Coronary artery (tissue), 2 donors: Measurements from ENCODE around the gene AGO4.

Experiments used
- DNase-seq: peaks from one replicate; pipeline ENCODE4 v3.0.0-alpha.2; 2017; ENCODE audit warnings: low spot score
- H3K27ac ChIP-seq, 2 donors: fragments of 200-600 bp; sonication (generic); one replicate each; pipeline ENCODE4 v1.5.1; 2016 to 2019
- H3K4me3 ChIP-seq: fragments of 200-600 bp; sonication (generic); 2 replicates; pipeline ENCODE4 v1.5.1; 2016; ENCODE audit warnings: mild to moderate bottlenecking, moderate library complexity
- TF ChIP-seq, protein P1 (sequence below): fragments of 200-600 bp; sonication (generic); IDR thresholded peaks from one replicate; pipeline ENCODE4 v1.5.1; 2019; ENCODE audit warnings: antibody characterized with exemption

The AGO4 gene

DNA sequence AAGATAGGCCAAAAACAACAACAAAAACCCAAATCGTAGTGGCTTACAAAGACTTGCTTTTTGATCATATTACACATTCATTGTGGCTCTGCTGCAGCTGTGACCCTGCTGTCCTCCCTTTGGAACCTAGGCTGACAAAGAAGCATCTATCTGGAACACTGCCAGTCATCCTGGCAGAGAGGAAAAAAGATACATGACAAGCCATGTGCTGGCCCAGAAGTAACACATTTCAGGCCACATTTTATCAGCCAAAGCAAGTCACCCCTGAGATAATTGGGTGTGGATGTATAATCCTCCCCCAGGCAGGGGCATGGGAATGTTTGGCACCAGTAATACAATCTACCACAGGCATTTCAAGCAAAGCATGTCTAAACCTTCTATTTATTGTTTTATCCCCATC, 38.0 kb downstream of the AGO4 start:
- no peak overlapping the region for H3K4me3 ChIP-seq
- H3K27ac ChIP-seq, result peak overlapping the region; percentile 29 to 54
- TF ChIP-seq, protein P1, sequence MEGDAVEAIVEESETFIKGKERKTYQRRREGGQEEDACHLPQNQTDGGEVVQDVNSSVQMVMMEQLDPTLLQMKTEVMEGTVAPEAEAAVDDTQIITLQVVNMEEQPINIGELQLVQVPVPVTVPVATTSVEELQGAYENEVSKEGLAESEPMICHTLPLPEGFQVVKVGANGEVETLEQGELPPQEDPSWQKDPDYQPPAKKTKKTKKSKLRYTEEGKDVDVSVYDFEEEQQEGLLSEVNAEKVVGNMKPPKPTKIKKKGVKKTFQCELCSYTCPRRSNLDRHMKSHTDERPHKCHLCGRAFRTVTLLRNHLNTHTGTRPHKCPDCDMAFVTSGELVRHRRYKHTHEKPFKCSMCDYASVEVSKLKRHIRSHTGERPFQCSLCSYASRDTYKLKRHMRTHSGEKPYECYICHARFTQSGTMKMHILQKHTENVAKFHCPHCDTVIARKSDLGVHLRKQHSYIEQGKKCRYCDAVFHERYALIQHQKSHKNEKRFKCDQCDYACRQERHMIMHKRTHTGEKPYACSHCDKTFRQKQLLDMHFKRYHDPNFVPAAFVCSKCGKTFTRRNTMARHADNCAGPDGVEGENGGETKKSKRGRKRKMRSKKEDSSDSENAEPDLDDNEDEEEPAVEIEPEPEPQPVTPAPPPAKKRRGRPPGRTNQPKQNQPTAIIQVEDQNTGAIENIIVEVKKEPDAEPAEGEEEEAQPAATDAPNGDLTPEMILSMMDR, result no peak
- DNase-seq, result no peak

DNA sequence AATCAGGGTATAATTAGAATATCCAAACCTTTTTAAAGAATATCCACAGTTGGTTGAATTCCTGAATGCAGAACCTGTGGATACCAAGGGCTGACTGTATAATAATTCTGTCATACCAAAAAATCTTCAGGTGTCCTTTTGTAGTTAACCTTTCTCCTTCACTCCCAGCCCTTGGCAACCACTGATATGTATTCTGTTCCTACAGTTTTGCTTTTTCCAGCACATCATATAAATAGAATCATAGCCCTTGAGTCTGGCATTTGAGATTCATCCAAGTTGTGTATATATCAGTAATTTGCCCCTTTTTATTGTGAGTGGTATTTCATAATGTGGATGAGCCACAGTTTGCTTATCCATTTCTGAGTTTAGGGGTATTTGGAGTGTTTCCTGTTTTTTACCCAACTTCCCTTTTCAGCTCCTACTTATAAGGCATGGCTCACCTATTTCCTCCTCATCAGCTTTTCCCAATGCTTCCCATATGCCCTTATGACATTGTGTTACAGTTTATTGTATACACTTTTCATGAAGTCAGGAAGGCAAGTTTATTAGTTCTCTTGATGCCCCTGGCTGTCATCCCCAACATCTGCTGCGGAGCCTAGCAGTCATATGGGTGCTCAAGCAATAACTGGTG, 40.2 kb downstream of the AGO4 start:
- Histone ChIP-seq H3K4me3 (no peak overlapping the region), H3K27ac (peak overlapping the region; percentile 49 to 64)
- DNase-seq, result no peak
- TF ChIP-seq, protein P1, result no peak

DNA sequence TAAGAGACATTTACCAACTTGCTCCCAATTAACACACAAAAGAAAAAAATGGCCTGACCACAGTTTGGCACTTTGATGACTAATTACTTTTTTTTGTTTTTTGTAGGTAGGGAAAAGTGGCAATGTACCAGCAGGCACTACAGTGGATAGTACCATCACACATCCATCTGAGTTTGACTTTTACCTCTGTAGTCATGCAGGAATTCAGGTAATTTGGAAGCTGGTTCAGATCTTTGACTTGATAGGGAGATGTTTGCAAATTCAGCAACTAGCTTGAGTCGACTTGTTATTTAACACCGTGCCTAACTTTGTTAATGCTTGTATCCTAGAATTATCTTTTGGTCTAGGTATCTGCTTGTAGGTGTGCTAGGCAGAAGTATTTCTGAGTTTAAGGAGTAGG, 42.2 kb downstream of the AGO4 start:
- no peak for DNase-seq
- TF ChIP-seq, protein P1, result no peak
- H3K27ac ChIP-seq, result peak overlapping the region; percentile 45 to 82
- H3K4me3 ChIP-seq, result no peak overlapping the region

DNA sequence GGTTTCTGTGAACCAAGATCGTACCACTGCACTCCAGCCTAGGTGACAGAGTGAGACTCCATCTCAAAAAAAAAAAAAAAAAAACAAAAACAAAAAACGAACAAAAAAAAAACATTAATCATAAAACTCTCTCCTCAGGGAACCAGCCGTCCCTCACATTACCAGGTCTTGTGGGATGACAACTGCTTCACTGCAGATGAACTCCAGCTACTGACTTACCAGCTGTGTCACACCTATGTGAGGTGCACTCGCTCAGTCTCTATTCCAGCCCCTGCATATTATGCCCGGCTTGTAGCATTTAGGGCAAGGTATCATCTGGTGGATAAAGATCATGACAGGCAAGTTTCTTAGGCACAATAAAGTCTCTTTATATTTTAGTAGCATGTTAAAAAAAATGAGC, 42.9 kb downstream of the AGO4 start:
- H3K4me3 ChIP-seq, result no peak overlapping the region
- no peak for DNase-seq
- H3K27ac ChIP-seq, result peak overlapping the region; percentile 45 to 82
- TF ChIP-seq, protein P1, result no peak

DNA sequence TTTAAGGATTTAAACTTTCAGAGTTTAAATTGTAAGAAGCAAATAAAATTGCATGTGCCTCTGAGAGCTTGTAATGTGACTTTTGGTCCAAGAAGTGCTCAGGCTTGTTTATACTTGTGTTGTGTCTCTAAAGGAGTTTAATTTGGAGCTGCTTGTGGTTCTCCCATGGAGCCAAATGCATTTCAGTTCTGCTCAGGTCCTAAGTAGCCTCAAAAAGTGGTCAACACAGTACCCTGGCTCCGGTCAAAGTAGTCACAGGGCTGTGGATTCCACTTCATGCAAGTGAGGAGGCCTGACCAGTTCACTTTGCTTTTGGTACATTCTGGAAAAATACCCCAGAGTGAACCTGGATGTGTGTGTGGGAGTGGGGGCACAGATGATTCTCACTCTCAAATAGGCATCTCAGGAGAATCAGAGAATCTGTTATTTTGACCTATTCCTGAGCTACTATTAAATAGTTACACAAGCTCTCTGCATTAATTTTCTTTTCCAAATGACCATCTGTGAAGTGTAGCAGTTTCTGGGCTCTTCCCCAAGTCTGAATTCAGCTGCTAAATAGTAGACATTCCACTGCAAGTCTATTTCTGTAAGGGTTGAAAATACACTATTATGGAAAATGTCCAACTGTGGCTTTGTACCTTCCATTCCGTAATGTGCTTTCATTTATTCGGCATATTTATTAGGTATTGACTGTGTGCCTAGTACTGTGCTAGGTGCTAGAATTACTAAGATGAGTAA, 43.5 kb downstream of the AGO4 start:
- Histone ChIP-seq H3K27ac (peak overlapping the region; percentile 45 to 82), H3K4me3 (no peak overlapping the region)
- TF ChIP-seq, protein P1, result no peak
- DNase-seq, result no peak

DNA sequence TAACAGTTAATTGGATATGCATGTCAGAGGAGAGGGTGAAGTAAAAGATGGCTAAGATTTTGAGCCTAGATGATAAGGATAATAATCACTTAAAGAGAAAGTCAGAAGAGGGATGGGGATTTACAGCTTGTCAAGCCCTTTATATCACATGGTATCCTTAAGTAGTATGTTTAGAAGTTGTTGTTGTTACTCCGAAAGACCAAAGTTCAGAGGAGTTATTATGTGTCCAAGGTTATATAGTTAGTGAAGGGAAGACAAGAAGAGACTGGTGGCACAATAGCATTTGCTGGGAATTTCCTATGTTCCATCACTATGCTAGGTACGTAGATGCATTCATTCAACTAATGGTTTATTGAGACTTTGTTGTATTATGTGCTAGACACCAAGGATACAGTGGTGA, 44.4 kb downstream of the AGO4 start:
- TF ChIP-seq, protein P1, result no peak
- no peak for DNase-seq
- Histone ChIP-seq H3K27ac (peak overlapping the region; percentile 45 to 82), H3K4me3 (no peak overlapping the region)
